Lung (tissue), 12 donors: ENCODE measurements around the gene CCDC107. TPM values are rescaled to one million over a fixed set of nuclear protein-coding genes. Genes with fewer than 3 reads are reported as not detected.

ENCODE experiments used
- ATAC-seq: fragments of 200-7000 bp; cut with Tn5 transposase; one replicate; pipeline ENCODE4 v1.9.1; 2020; ENCODE audit warnings: moderate number of reproducible peaks; ENCODE audit not compliant: insufficient read depth, low FRiP score
- DNase-seq, 3 donors: peaks; one replicate each; pipeline ENCODE4 v3.0.0-alpha.2; 2013 to 2017
- H3K27ac ChIP-seq, 2 donors: one replicate each; pipeline ENCODE4 v1.5.1; 2013; ENCODE audit warnings: mild to moderate bottlenecking in 2 of 2, moderate library complexity in 2 of 2, control low read depth in 1 of 2, inconsistent platforms in 1 of 2, low read depth in 1 of 2, low read length in 1 of 2
- H3K27me3 ChIP-seq, 3 donors: one replicate each; pipeline ENCODE4 v1.5.1; 2013; ENCODE audit warnings: low read length in 2 of 3; ENCODE audit not compliant: control insufficient read depth in 3 of 3, insufficient read depth in 3 of 3
- H3K36me3 ChIP-seq, 4 donors: one replicate each; pipeline ENCODE4 v1.5.1; 2013; ENCODE audit warnings: low read length in 4 of 4, mild to moderate bottlenecking in 1 of 4, moderate library complexity in 1 of 4; ENCODE audit not compliant: control insufficient read depth in 4 of 4, insufficient read depth in 4 of 4
- H3K4me1 ChIP-seq, 5 donors: one replicate each; pipeline ENCODE4 v1.5.1; 2013; ENCODE audit warnings: low read length in 5 of 5, mild to moderate bottlenecking in 2 of 5, moderate library complexity in 1 of 5; ENCODE audit not compliant: control insufficient read depth in 5 of 5, insufficient read depth in 5 of 5
- H3K4me3 ChIP-seq: one replicate; pipeline ENCODE4 v1.5.1; 2013; ENCODE audit warnings: mild to moderate bottlenecking, control low read depth, moderate library complexity
- H3K9ac ChIP-seq, 2 donors: one replicate each; pipeline ENCODE4 v1.5.1; 2013; ENCODE audit warnings: low read length in 2 of 2, control low read depth in 1 of 2; ENCODE audit not compliant: insufficient read depth in 1 of 2
- H3K9me3 ChIP-seq, 4 donors: one replicate each; pipeline ENCODE4 v1.5.1; 2013; ENCODE audit warnings: low read length in 3 of 4, mild to moderate bottlenecking in 1 of 4, moderate library complexity in 1 of 4; ENCODE audit not compliant: control insufficient read depth in 4 of 4, insufficient read depth in 3 of 4
- CTCF ChIP-seq: IDR thresholded peaks from 2 replicates; pipeline ENCODE4 v1.5.1; 2012; ENCODE audit warnings: mild to moderate bottlenecking; ENCODE audit errors: control extremely low read depth, extremely low read depth
- WGBS, 2 donors: extraction: QIAGEN DNeasy Blood & Tissue Kit; methylation state at CpG; one replicate each; pipeline ENCODE4 v1.1.7; 2013; 5-methylcytosine and 5-hydroxymethylcytosine counted together
- polyA plus RNA-seq, 2 donors: library from polyadenylated mRNA; stranded (reverse); fragments of 200-250 nt; gene quantifications; one replicate each; pipeline ENCODE4 v1.2.1, GENCODE V29; 2013
- total RNA-seq, 2 donors: library from RNA; depleted of rRNA in 1 of 2; stranded (reverse); fragments of >200 nt in 1 of 2; gene quantifications; one replicate each; pipeline ENCODE4 v1.2.1, GENCODE V29; 2014 to 2021
- donor health status: control.
- donor health status: control.
- donor health status: Bipolar disorder and iron deficiency.
- donor health status: healthy.
- donor health status: DM: yes; HTN: yes; CAD: no.

CCDC107 gene
- total and polyA plus RNA-seq, 4 donors = 9.9 to 53.9 (median 31.0) TPM

GRCh38 chr9:35675732-35676392 lies 17.8 kb downstream of the CCDC107 start:
- Histone ChIP-seq H3K4me1 (peaks cover 0 to 10% (median 5%) of the 10 kb centered on the region in 5 donors), H3K27ac (no peak overlapping the region), H3K4me3 (peak overlapping the region; percentile 22), H3K9ac (peak overlapping the region in 1 of 2 donors; percentile 39), H3K36me3 (no peaks in the 10 kb centered on the region), H3K27me3 (no peaks in the 10 kb centered on the region), H3K9me3 (no peaks in the 10 kb centered on the region)
- WGBS, 2 donors = 8 to 9% methylated on average over 49 to 51 of the region's 51 CpGs
- ATAC-seq = no peak
- peak; percentile 91 to 92 (median 91) for DNase-seq
- TF ChIP-seq CTCF = no peak

- Histone ChIP-seq H3K36me3 (peaks cover 0 to 9% (median 5%) of the 10 kb centered on the region in 4 donors), H3K27me3 (no peaks in the 10 kb centered on the region), H3K9ac (no peak overlapping the region), H3K27ac (no peak overlapping the region), H3K4me3 (no peak overlapping the region), H3K4me1 (peaks cover 0 to 10% (median 10%) of the 10 kb centered on the region in 5 donors), H3K9me3 (no peaks in the 10 kb centered on the region)
- no peak for DNase-seq
- no peak for TF ChIP-seq CTCF
- ATAC-seq = no peak
- WGBS, 2 donors = 95 to 96% methylated on average over 5 of the region's 5 CpGs
Measured at GRCh38 chr9:35679091-35679490, 21.0 kb downstream of the CCDC107 start.

- H3K9me3 ChIP-seq = no peaks in the 10 kb centered on the region
- peaks cover 0 to 17% (median 10%) of the 10 kb centered on the region in 5 donors for H3K4me1 ChIP-seq
- no peak overlapping the region for H3K9ac ChIP-seq
- TF ChIP-seq CTCF = no peak
- WGBS, 2 donors = 91 to 94% methylated on average over 8 of the region's 8 CpGs
- DNase-seq = no peak
- no peak overlapping the region for H3K4me3 ChIP-seq
- H3K36me3 ChIP-seq = peaks cover 4 to 15% (median 7%) of the 10 kb centered on the region in 4 donors
- no peaks in the 10 kb centered on the region for H3K27me3 ChIP-seq
- ATAC-seq = no peak
- no peak overlapping the region for H3K27ac ChIP-seq
Measured at GRCh38 chr9:35679766-35680330, 21.8 kb downstream of the CCDC107 start.
